ENCODE results near the gene MIDN. TPM values are rescaled to one million over a fixed set of nuclear protein-coding genes. Genes with fewer than 3 reads are reported as not detected.

MIDN gene
- total and polyA plus RNA-seq, 8 donors, result 17.0 to 118 (median 33.2) TPM

DNA sequence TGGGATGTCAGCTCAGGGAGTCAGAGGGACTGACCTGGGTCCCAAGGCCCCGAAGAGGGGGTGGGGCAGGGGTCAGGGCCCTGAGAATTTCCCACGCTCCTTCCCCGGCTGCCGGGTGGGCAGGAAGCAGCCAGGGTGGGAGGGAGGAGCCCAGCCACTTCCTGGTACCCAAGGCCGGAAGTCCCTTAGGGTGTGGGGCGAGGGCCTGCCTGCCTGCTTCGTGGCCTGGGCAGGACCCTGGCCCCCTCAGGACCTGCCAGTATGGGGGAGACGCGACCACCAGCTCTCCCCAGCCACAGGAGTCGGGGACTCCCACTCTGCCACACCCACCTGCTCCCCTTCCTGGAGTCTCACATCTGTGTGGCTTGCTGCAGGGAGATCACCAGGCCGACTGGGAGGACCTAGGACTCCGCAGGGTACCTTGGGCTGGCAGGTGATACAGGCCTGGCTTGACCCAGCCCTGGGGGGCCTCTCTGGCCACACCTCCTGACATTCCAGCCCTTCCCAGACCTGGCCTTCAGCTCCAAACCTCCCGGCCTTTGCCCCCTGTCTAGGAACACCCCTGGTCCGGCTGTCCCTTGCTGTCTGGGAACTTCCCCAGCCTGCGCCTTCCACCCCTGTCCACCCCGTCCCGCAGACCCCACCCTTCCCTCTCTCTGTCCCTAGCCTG lies 11.0 kb downstream of the MIDN start:
- no peaks in the 10 kb centered on the region for H3K9me3 ChIP-seq
- peak; percentile 72 to 89 for DNase-seq
- WGBS, 5 donors, result 7 to 11% (median 7%) methylated on average over 15 to 17 of the region's 17 CpGs
- no peak for TF ChIP-seq POLR2A (IDR thresholded peaks at IDR 0.05)
- no peak for TF ChIP-seq CTCF (IDR thresholded peaks at IDR 0.05)
- no peak for TF ChIP-seq EP300 (IDR thresholded peaks at IDR 0.05)
- peak; percentile 50 to 94 (median 86) for TF ChIP-seq POLR2AphosphoS5 (IDR thresholded peaks at IDR 0.05)
- H3K4me1 ChIP-seq, result peaks cover 75 to 95% (median 90%) of the 10 kb centered on the region in 4 donors
- peaks cover 39 to 42% (median 41%) of the 10 kb centered on the region in 4 donors for H3K36me3 ChIP-seq
- H3K27me3 ChIP-seq, result no peaks in the 10 kb centered on the region
- H3K4me3 ChIP-seq, result peak overlapping the region; percentile 15 to 69 (median 22)
- peak overlapping the region; percentile 93 to 100 (median 100) for H3K27ac ChIP-seq
- intact Hi-C loops (cut with DNase I; ENCODE audit: low total_unique reads), result no loop called here

DNA sequence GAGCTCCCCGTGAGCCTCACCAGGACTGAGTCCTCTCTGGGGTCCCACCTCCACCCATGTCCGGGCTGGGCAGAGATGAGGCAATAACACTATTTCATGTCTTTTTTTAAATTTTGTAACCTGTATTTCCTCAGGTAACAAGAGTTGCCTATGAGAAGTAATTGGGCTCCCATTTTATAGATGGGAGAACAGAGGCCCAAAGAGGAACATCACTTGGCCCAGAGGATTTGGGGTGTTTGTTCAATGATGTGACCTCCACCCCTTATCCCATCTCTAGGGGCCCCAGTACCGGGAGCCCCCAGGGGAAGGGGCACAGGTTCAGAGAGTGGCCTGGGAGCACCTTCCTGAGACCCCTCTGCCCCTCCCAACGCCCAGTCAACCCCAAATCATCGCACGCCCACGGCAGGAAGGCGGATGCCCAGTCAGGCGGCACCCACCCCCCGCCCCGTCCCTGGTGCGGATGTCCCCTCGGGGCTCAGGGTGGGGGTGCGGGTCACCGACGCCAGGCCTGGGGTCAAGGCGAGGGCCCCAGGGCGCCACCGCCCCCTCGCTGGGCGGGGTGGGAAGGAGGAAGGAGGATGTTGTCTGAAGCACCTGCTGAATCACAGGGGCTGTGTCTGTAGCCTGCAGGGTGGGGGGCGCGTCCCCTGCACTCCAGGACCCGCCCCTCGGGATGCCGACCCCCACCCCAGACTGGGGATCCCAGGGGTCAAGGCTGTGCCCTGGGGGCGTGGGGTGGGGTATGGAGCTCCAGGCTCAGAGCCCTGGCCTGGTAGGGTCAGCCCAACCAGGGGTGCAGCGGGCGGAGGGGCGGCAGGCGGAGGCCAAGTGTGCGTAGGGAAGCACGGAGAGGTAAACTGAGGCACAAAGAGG lies 11.7 kb downstream of the MIDN start:
- H3K4me3 ChIP-seq, result peak overlapping the region; percentile 52 to 69 (median 62)

GRCh38 chr19:1260749-1261537 lies 12.6 kb downstream of the MIDN start:
- WGBS, 5 donors, result 0 to 1% (median 1%) methylated on average over 44 to 82 of the region's 83 CpGs
- H3K36me3 ChIP-seq, result peaks cover 23 to 26% (median 25%) of the 10 kb centered on the region in 4 donors
- peak overlapping the region; percentile 93 to 100 (median 100) for H3K27ac ChIP-seq
- TF ChIP-seq CTCF (IDR thresholded peaks at IDR 0.05), result no peak
- no peak for TF ChIP-seq POLR2A (IDR thresholded peaks at IDR 0.05)
- peak; percentile 49 to 78 (median 73) for TF ChIP-seq POLR2AphosphoS5 (IDR thresholded peaks at IDR 0.05)
- peaks cover 68 to 95% (median 86%) of the 10 kb centered on the region in 4 donors for H3K4me1 ChIP-seq
- intact Hi-C loops (cut with DNase I; ENCODE audit: low total_unique reads), result no loop called here
- no peaks in the 10 kb centered on the region for H3K27me3 ChIP-seq
- DNase-seq, result peak; percentile 97 to 99
- no peaks in the 10 kb centered on the region for H3K9me3 ChIP-seq
- H3K4me3 ChIP-seq, result peak overlapping the region; percentile 52 to 69 (median 62)

More for the DNA sequence above, 11.7 kb downstream of the MIDN start:
- Histone ChIP-seq H3K4me1 (peaks cover 68 to 95% (median 86%) of the 10 kb centered on the region in 4 donors), H3K9me3 (no peaks in the 10 kb centered on the region), H3K36me3 (peaks cover 32 to 35% (median 33%) of the 10 kb centered on the region in 4 donors), H3K27ac (peak overlapping the region; percentile 93 to 100 (median 100)), H3K27me3 (no peaks in the 10 kb centered on the region)
- DNase-seq, result peak in 1 of 2 donors; percentile 73
- TF ChIP-seq CTCF (IDR thresholded peaks at IDR 0.05) (no peak), EP300 (IDR thresholded peaks at IDR 0.05) (no peak), POLR2AphosphoS5 (IDR thresholded peaks at IDR 0.05) (peak in 1 of 3 donors; percentile 8), POLR2A (IDR thresholded peaks at IDR 0.05) (no peak)
- 13 to 22% (median 20%) methylated on average over 26 to 33 of the region's 33 CpGs for WGBS, 5 donors
- intact Hi-C loops (cut with DNase I; ENCODE audit: low total_unique reads), result no loop called here

DNA sequence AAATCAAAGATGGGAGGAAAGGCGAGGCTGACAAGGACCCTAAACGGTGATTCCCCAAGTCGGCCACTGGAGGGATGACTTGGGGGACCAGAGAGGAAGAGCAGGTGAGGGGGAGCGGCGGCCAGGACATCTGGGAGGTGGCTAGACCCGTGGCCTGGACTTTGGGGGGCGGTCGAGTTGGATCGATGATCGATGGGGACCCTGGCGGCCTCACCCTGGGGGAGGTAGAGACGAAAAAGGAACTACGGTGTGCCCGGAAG lies 13.1 kb downstream of the MIDN start:
- intact Hi-C loops (cut with DNase I; ENCODE audit: low total_unique reads), result no loop called here
- TF ChIP-seq POLR2A (IDR thresholded peaks at IDR 0.05) (no peak), EP300 (IDR thresholded peaks at IDR 0.05) (no peak), CTCF (IDR thresholded peaks at IDR 0.05) (no peak), POLR2AphosphoS5 (IDR thresholded peaks at IDR 0.05) (no peak)
- peaks cover 72 to 95% (median 88%) of the 10 kb centered on the region in 4 donors for H3K4me1 ChIP-seq

More for the DNA sequence above, 13.1 kb downstream of the MIDN start:
- Histone ChIP-seq H3K9me3 (no peaks in the 10 kb centered on the region), H3K27me3 (no peaks in the 10 kb centered on the region), H3K4me3 (peak overlapping the region; percentile 52 to 69 (median 62)), H3K36me3 (peaks cover 18 to 22% (median 20%) of the 10 kb centered on the region in 4 donors), H3K27ac (peak overlapping the region; percentile 93 to 100 (median 100))
- 6 to 14% (median 12%) methylated on average over 14 of the region's 14 CpGs for WGBS, 5 donors
- no peak for DNase-seq
